Measurements from ENCODE around the gene HS3ST5.
"Not testable (repeated sequence)": the region's sequence is repeated elsewhere in the genome, so short reads cannot be mapped to it uniquely, and the experiment has no call there.

HS3ST5 gene

GRCh38 chr6:114342086-114342825 lies 567 bp downstream of the HS3ST5 start:
- intact Hi-C loops (cut with DNase I), result loop anchor here (5.0 kb wide), 1 partner anchor 245 kb away; no protein-coding TSS in a partner anchor
- DNase-seq, result peak; percentile 41 to 94 (median 56)

DNA sequence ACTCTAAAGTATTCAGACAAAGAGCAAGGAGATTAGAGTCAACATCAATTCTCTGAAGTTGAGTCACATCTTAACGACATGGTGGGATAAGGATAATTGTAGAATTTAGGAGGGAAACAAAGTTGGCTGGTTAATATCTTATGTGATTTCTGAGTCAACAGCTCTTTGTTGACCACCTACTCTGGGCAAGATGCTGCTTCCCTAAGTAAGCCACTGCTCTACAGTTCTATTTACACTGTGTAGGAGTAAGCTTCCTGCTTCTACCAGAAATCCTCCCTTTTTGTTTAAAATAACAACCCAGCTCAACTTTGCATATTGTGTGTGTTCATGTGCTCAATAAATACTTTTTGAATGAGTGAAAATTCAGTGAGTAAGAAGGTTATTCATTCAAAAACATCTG lies 3.1 kb downstream of the HS3ST5 start:
- intact Hi-C loops (cut with DNase I), result loop anchor here (5.0 kb wide), 1 partner anchor 242 kb away; no protein-coding TSS in a partner anchor
- no peak for DNase-seq

DNA sequence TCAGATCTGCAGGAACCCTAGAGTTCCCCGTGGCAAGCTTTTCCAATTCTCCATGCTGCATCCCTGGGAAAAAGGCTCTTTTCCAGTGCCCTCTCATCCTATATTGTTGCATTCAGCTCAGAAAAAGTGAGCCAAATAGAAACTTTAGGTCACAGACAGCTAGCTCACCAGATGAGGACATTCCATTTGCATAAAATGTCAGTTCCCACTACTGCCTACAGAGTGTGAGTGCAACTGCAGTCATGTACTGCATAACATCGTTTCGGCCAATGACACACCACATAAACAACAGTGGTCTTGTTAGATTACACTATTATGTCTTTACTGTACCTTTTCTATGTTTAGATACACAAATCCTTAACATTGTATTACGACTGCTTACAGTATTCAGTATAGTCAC lies 8.6 kb downstream of the HS3ST5 start:
- no peak for DNase-seq
- intact Hi-C loops (cut with DNase I), result no loop called here

GRCh38 chr6:114327074-114327473 lies 15.7 kb downstream of the HS3ST5 start:
- intact Hi-C loops (cut with DNase I), result no loop called here
- no peak for DNase-seq

GRCh38 chr6:114323784-114324183 lies 19.0 kb downstream of the HS3ST5 start:
- intact Hi-C loops (cut with DNase I), result no loop called here
- no peak for DNase-seq

- intact Hi-C loops (cut with DNase I), result no loop called here
- DNase-seq, result no peak
Measured at GRCh38 chr6:114319749-114320148, 23.1 kb downstream of the HS3ST5 start.

- intact Hi-C loops (cut with DNase I), result no loop called here
- no peak for DNase-seq
Measured at GRCh38 chr6:114315831-114316595, 26.8 kb downstream of the HS3ST5 start.

DNA sequence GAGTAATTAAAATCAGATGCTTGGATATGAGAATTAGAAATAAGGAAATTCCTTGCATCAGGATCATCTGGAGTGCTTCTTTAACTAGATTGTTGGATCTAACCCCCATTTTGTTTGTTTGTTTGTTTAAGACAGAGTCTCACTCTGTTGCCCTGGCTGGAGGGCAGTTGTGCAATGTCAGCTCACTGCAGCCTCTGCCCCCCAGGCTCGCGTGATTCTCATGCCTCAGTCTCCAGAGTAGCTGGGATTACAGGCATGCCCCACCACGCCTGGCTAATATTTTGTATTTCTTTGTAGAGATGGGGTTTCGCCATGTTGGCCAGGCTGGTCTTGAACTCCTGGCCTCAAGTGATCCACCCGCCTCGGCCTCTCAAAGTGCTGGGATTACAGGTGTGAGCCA lies 29.0 kb downstream of the HS3ST5 start:
- intact Hi-C loops (cut with DNase I); DNase-seq: not testable (repeated sequence)

DNA sequence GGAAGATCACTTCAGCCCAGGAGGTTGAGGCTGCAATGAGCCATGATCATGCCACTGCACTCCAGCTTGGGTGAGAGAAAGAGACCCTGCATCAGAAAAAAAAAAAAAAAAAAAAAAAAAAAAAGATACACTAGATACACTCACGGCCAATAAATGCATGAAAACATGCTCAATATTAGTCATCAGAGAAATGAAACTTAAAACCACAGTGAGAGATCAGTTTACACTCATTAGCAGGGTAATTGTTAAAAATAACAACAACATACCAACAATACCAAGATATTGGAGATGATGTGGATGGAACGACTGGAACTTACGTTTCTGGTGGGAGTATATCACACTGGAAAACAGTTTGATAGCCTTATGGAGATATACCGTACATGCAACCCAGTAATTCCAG lies 29.9 kb downstream of the HS3ST5 start:
- intact Hi-C loops (cut with DNase I), result no loop called here
- DNase-seq, result no peak

- no peak for DNase-seq
- intact Hi-C loops (cut with DNase I), result no loop called here
Measured at GRCh38 chr6:114310053-114310452, 32.8 kb downstream of the HS3ST5 start.

GRCh38 chr6:114304304-114304887 lies 38.4 kb downstream of the HS3ST5 start:
- intact Hi-C loops (cut with DNase I), result loop anchor here (5.0 to 10.0 kb wide), 2 partner anchors 150 to 207 kb away; no protein-coding TSS in a partner anchor
- no peak for DNase-seq

DNA sequence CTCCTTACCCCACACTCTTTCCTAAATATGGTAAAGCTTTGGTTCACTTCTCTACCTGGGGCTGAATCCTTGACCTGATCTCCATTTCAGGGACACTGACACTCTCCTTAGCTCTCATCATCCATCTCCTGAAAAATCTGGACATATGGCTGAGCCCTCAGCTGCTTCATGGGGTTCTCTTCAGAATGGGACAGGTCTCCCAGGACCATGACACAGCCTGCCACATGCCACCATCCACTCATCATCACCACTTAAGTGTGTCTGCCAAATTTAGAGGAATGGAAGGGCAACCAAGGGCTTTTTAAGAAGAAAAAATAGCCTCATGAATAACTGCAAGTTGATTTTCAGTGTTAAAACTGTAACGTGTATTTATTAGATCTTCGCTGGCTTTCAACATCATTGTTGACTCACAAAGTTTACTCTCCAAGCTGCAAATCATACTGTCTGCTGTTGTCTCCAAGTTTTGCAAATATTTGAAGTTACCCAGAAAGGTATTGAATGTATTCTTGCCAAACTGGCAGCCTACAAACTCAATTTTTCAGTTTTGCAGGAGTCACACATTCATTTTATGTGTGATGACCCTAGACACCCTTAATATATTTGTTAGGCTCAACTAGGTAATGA lies 41.1 kb downstream of the HS3ST5 start:
- no peak for DNase-seq
- intact Hi-C loops (cut with DNase I), result loop anchor here (5.0 to 10.0 kb wide), 2 partner anchors 147 to 204 kb away; no protein-coding TSS in a partner anchor

DNA sequence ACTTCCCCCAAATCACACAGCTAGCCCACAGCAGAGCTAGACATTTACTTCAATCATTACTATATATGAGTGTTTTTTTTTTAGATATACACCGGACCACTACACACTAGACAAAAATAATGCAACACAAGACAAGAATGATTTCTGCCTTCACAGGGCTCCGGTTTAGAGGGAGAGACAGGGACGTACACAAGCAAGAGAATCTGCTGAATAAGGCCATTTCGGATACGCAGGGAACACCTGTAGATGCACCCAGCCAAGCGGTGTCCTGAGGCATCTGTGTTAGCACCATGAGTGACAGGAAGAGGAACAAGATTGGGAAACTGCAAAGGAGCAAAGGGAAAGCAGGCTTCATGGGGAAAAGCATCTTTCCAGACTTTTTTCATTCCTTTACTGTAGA lies 45.7 kb downstream of the HS3ST5 start:
- no peak for DNase-seq
- intact Hi-C loops (cut with DNase I), result no loop called here

DNA sequence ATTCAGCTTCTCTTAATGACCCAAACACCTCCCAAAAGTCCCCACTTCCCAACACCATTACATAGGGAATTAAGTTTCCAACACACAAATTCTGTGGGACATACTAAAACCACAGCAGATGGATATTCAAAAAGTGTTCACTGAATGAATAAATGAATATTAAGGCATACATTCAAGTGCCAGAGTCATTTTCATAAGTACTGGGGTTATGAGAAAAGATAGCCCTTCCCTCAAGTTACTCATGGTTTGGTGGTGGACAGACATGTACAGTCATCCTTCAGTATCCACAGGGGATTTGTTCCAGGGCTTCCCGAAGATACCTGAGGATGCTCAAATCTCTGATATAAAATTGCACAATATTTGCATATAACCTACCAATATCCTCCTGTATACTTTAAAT lies 50.4 kb downstream of the HS3ST5 start:
- intact Hi-C loops (cut with DNase I), result no loop called here
- DNase-seq, result no peak

- DNase-seq, result no peak
- intact Hi-C loops (cut with DNase I), result no loop called here
Measured at GRCh38 chr6:114291428-114291827, 51.4 kb downstream of the HS3ST5 start.

GRCh38 chr6:114290864-114291263 lies 52.0 kb downstream of the HS3ST5 start:
- intact Hi-C loops (cut with DNase I), result no loop called here
- DNase-seq, result no peak

DNA sequence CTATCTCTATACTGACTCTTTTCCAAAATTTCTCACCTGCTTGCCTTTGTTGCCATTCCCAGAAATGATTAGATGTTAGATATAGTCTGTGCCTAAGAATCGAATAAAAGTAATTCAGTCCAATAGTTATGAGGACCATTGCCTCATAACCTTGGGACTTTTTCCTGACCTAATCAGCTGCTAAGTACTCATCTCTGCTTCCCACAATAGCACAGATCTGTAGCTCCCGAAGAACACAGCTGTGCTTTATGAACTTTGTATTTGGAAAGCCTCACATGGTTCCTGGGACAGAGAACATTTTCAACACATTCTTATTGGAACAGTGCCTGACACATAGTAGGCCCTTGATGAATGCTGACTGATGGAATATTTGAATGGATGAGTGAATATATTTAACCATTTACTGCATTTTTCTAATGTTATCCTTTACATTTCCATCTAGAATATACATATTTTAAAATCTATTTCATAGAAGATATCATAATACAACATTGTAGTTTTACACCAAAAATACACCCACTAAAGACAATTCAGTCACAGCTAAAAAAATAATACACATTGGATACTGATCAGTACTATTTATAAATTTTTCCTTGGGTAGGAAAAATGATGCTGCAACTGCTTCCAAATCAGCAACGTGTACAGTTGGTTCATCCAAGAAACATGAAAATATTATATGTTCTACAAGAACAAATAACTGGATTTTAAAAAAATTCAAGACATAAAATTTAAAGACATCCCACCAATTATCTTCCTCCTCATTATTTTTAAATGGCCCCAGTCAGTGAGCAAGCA lies 53.9 kb downstream of the HS3ST5 start:
- DNase-seq, result no peak
- intact Hi-C loops (cut with DNase I), result no loop called here

- DNase-seq, result no peak
- intact Hi-C loops (cut with DNase I), result no loop called here
Measured at GRCh38 chr6:114287461-114287860, 55.4 kb downstream of the HS3ST5 start.

DNA sequence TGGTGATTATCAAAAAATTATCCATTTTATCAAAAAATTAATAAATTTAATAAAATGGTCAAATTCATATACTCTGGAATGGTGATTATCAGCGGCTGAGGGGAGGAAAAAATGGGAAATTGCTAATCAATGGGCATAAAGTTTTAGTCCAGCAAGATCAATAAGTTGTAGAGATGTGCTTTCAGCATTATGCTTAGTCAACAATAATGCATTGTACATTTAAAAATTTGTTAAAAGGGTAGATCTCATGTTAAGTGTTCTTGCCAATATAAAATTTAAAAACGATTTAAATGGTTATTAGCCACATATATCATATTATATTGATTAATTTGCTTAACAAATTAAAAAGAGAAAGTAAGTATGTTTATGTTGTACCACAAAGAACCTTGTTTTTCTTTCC lies 56.6 kb downstream of the HS3ST5 start:
- intact Hi-C loops (cut with DNase I), result no loop called here
- DNase-seq, result no peak

DNA sequence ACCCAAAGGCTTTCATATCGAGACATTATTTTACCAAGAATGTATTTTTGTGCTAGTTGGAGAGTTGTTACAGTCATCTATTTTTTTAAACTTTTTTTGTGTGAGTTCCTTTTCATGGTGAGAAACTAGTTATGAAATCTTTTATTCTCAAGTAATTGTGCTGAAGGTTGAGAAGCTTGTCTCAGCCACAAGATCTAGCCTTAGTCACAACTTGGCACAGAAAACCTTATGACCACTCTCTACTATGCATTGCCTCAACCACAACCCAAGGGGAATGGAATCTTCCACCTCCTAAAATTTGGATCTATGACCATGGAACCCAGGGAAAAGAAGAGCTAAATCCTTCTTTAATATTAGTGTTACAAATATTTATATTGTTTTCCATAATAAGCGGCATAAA lies 58.5 kb downstream of the HS3ST5 start:
- intact Hi-C loops (cut with DNase I), result no loop called here

More for the DNA sequence above, 58.5 kb downstream of the HS3ST5 start:
- no peak for DNase-seq

All from posterior cingulate gyrus (tissue), 11 donors.